ENCODE measurements around the gene GNA15.
"Not testable (repeated sequence)": the region's sequence is repeated elsewhere in the genome, so short reads cannot be mapped to it uniquely, and the experiment has no call there.

GNA15 gene, protein sequence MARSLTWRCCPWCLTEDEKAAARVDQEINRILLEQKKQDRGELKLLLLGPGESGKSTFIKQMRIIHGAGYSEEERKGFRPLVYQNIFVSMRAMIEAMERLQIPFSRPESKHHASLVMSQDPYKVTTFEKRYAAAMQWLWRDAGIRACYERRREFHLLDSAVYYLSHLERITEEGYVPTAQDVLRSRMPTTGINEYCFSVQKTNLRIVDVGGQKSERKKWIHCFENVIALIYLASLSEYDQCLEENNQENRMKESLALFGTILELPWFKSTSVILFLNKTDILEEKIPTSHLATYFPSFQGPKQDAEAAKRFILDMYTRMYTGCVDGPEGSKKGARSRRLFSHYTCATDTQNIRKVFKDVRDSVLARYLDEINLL

DNA sequence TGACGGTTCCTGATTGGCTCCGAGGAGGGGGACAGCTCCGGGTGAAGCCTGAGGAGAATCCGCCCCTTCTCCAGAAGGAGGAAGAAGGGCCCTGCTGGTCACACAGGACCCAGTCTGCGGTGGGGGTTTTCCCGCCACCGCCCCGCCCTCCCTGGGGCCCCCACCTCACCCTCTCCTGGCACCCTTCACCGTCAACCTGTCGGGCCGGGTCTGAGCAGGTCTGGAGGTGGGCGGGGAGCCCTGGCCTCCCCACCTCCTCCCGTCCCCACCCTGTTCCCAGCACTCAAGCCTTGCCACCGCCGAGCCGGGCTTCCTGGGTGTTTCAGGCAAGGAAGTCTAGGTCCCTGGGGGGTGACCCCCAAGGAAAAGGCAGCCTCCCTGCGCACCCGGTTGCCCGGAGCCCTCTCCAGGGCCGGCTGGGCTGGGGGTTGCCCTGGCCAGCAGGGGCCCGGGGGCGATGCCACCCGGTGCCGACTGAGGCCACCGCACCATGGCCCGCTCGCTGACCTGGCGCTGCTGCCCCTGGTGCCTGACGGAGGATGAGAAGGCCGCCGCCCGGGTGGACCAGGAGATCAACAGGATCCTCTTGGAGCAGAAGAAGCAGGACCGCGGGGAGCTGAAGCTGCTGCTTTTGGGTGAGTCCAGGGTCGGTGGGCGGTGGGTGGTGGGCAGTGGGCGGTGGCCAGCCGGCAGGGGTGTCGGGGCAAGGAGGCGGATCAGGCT, at the start of gene GNA15:
GNA15 (plus strand) TSS at position 73 of the 723 bp plus-strand sequence; CDS start at position 491, 418 bp downstream.
- no peak for DNase-seq

DNA sequence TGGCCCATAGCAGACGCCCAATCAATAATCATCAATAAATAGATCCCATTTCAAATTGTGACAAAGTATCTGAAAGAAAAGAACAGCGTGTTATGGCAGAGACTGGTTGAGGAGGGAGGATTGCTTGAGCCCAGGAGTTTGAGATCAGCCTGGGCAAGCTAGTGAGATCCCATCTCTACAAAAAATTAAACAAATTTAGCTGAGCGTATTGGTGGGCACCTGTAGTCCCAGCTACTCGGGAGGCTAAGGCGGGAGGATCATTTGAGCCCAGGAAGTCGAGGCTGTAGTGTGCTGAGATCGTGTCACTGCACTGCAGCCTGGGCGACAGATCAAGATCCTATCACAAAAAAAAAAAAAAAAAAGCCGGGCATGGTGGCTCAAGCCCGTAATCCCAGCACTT, 48.1 kb upstream of the GNA15 start:
- no peak for DNase-seq

DNA sequence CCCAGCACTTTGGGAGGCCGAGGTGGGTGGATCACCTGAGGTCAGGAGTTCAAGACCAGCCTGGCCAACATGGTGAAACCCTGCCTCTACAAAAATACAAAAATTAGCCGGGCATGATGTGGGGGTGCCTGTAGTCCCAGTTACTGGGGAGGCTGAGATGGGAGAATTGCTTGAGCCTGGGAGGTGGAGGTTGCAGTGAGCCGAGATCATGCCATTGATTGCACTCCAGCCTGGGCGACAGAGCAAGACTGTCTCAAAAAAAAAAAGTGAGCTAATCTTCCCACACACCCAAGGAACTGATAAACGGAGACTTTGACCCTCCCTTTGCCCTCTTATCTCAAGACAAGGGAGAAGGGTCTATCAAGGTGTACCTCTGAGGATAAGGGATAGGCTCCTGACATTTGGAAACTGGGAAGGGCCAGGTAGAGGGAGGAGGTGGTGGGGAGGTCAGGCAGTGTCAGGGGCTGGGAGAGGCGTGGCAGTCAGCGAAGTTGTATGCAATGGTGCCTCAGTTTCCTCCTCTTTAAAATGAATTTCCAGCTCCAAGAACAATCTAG, 46.5 kb upstream of the GNA15 start:
- not testable (repeated sequence) for DNase-seq

DNA sequence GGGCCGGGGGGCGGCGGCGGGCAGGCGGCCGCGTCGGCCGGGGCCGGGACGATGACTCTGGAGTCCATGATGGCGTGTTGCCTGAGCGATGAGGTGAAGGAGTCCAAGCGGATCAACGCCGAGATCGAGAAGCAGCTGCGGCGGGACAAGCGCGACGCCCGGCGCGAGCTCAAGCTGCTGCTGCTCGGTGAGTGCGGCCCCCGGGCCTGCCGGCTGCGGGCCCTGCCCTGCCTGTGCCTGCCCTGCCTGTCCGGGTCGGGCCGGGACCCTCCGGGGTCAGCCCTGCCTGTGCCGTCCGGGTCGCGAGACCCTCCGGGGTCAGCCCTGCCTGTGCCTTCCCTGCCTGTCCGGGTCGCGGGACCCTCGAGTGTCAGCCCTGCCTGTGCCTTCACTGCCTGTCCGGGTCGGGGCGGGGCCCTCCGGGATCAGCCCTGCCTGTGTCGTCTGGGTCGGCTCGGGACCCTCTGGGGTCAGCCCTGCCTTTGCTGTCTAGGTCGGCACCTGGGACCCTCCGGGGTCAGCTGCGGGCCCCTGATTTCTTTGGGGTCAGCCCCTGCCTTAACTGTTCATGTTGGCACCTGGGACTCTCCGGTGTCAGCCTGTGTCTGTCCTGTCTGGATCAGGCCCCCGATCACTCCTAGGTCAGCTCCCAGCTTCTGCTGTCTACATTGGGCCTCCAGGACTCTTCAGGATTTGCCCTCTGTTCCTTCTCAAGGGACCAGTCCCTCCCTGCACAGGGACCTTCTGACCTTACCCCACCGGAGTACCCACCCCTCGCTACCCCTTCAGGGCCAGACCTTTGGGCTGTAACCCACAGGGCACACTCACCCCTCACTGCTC, 41.0 kb upstream of the GNA15 start:
- no peak for DNase-seq

DNA sequence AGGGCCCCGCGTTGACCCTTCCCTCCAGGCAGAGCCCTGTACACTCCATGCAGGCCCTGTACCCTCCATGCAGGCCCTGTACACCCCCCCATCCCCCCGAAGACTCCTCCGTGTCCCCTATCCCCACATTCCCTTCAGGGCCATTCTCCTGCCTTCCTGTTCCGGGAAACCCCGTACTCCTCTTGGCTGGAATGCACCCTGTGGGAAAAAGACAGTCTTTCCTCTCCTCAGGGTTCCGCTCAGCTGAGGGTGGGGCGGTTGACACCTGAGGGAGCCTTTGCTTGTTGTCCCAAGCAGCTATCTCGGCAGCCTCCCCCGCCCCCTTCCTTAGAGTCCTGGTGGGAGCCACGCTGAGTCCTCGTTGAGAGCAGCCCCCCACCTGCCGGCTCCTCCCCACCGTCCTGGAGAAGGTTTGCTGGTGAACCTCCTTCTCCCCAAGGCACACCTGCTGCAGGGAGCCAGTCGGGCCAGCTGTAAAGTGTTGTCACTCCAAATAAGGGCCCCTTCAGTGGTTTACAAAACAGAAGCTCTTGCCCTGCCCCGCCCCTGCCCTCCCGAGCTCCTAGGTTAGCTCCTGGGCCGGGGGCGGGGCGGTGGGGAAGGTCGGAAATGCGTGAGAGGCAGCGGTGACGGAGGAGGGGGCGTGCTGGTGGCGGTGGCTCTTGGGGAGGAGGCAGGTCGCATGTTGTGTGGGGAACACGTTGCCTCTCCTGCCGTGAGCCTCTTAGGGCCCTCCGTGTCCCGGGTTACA, 40.2 kb upstream of the GNA15 start:
- DNase-seq, result no peak

DNA sequence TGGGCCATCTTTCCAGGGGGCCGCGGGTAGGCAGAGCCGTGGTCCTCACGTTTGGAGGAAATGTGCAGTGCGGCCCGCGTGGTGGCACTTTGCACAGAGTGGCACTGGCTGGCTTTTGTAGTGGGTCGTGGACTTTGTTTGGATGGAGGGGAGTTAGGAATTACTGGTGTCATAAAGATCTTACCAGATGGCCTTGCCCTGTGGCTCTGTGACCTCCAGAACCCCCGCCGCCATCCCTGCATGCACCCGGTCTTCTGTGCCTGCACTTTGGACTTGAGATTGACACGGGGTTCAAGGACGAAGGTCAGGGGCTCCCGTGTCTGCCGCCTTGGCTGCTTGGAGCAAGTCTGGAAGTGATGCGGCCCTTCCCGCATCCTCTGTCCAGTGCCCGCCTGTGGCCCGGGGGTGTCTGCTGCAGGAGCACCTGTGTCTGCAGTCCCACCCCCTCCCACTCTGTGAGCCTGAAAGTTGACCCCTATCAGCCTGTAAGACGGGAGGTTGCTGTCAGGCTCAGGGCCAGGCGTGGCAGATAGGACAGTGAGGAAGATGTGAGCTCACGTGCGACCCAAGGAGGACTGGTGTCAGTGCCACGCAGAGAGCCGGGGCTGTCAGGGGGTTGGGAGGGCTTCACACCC, 39.4 kb upstream of the GNA15 start:
- no peak for DNase-seq

DNA sequence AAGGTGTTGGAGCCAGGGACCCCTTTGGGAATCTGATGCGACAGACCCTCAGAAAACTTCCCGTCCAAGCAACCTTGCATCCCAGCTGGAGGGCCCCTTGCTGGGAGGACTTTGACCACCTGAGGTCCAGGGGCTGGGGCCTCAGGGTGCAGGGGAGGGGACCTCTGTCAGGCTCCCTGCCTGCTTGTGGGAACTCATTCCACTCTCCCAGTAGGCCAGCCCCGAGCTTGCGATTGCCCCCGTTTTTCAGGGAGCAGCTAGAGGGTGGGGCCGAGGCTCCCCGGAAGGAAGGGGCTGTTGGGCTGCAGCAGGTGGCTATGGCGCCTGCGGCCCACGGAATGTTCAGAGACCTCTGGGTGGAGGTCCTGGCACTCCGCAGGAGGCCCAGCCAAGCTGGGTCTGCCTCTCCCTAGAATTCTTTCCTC, 38.9 kb upstream of the GNA15 start:
- no peak for DNase-seq

DNA sequence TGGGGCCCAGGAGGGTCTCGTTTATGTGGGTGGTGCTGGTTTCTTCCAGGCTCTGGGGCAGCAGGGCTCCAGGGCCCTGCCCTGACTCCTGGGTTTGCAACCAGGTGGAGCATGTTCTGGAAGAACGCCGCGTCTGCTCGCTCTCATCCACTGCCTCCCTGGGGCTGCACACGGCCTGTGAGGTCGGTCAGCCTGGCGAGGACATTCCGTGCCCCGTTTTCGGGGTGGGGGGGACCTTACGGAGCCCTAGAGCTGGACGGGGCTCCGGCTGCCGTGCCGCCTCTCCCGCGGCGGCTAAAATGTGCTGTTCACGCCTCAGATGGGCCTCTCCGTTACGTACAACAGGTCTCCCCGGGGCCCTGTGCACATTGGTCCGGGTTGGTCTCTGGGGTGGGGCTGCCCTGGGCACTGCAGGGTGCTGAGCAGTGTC, 38.4 kb upstream of the GNA15 start:
- DNase-seq, result no peak

DNA sequence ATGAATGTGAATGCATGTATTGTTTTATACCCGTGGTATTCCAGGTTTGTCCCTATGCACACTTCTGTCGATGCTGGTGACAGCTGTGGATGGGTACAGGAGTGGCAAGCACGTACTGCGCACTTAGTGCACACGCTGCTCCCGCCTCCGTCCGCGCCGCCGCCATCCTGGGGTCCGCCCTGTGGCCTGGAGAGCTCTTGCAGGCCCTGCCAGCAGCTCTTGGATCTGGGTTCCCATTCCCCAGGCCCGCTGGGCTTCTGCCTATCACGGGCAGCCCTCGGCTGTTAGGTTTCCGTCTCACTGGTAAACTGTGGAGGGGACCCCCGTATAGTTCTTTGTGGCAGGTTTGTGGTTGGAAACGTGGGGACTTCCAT, 37.7 kb upstream of the GNA15 start:
- DNase-seq, result no peak

DNA sequence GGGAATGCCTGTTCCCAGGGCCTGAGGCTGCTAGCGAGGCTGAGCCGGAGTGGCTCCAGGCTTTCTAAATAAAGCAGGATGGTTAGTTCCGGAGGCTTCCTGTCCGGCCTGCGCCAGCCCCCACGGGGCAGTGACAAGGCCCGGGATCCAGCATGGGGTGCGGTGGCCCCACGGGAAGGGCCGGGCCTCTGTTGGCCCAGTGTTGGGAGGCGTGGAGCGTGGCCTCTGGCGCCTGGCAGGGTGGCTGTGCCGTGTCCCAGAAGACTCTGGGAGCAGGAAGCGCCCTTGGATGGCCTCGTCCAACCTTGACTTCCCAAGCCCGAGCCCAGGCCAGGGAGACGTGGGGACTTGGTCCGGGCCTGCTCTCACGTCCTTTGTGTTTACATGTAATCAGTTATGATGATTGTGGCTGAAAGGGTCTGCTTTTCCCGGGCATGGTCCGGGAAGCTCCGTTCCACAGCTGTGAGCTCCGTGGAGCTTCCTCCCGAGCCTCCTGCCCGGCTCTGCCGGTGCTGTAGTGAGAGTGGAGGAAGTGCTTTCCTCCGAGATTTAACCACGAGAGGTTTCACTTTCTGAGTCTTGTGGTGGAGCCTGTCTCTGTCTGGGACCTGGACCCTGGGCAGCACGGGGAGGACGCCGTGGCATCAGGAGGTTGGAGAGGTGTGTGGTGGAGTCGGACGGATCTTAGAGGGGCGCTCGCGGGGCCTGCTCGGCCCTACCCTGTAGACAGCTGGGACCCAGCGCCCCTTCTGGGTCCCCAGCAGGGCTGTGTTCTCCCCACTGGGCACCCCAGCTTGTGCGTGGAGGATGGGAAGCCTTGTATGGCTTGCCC, 37.1 kb upstream of the GNA15 start:
- no peak for DNase-seq

DNA sequence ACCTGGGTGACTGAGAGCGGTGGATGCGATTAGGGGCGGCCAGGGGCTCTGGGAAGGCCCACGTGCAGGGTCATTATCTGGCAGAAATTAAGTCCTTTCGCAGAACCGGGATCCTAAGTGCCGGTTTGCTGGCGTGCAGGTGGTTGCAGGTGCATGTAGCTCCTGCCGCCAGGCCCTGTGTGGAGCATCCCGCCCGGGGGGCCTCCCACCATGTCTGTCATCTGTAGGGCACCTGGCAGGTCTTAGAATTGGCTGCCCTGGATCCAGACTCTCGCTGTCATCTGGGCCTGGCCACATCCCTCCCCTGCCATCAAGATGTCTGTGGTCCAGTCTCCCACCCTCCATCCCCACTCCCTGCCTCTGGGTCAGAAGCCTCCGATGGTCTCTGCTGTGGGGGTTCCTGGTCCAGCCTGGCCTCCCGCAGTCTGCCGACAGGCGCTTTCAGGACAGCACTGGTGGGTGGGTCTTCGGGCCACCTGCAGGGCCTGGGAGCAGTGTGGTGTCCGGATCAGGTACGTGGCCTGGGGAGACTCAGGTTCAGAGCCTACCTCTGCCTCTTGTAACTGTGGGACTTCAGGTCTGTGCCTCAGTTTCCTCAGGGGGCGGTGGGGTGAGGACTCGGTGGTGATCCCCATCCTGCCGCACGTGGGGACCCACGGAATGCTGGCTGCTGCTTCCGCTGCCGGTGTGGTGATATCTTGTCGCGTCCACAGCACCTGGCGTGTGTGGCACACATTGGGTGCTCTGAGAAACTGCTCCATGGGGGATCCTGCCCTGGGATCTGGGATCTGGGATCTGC, 36.3 kb upstream of the GNA15 start:
- DNase-seq, result no peak

DNA sequence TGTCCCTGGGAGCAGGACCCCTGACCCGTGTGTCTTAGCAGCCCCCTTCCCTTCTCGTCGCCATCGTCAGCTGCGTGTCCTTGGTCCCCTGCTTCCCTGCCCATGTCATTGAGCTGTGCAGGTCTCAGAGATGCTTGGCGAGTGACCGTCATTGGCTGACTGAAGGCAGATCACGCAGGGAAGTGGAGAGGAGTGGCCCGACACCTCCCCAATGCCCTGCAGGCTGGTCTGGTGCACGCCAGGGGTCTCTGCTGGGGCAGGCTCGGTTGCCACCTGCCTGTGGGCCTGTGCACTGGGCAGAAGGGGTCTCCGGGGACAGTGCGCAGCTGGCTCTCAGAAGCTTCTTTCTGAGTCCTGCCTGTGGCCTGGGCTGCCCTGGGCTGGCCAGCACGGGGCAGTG, 35.5 kb upstream of the GNA15 start:
- no peak for DNase-seq

DNA sequence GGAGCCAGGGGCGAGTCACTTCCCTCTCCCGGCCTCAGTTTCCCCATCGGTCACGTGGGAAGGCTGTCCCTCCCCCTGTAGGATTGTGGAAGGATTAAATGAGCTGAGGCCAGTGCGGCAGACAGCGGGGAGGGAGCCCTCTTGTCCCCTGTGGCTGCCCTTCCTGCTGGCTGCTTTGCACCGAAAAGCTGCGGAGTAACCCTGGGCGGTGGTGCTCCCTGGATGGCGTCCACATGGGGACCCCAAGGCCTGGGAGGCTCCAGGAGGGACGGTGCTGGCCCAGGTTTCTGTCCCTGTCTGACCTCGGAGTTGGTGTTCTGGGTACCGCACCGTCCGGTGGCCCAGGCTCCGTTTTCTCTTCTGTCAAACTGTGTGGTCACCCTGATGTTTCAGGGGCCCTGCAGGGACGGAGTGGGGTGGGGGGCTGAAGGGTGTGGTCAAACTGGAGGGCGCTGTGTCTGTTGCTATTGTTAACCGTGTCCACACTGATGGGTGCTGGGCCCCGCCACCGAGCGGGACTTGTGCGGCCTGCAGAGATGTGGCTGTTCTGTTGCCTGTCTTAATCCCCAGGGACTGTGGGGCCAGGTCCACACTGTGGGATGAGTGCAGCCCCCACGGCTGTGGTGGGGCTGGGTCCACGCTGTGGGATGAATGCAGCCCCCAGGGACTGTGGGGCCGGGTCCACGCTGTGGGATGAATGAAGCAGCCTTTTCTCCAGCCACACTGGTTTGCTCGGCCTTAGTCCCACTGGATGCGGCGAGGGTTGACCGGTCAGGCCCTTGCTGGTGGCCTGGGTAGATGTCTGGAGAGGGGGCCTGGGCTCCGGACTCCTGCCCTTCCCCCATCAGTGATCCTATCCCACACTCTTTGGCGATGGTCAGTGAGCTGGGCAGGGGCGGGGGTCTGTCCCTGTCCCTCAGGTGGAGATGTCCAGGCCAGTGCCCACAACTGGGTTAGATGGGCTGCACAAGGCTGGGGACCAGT, 34.8 kb upstream of the GNA15 start:
- DNase-seq, result no peak

DNA sequence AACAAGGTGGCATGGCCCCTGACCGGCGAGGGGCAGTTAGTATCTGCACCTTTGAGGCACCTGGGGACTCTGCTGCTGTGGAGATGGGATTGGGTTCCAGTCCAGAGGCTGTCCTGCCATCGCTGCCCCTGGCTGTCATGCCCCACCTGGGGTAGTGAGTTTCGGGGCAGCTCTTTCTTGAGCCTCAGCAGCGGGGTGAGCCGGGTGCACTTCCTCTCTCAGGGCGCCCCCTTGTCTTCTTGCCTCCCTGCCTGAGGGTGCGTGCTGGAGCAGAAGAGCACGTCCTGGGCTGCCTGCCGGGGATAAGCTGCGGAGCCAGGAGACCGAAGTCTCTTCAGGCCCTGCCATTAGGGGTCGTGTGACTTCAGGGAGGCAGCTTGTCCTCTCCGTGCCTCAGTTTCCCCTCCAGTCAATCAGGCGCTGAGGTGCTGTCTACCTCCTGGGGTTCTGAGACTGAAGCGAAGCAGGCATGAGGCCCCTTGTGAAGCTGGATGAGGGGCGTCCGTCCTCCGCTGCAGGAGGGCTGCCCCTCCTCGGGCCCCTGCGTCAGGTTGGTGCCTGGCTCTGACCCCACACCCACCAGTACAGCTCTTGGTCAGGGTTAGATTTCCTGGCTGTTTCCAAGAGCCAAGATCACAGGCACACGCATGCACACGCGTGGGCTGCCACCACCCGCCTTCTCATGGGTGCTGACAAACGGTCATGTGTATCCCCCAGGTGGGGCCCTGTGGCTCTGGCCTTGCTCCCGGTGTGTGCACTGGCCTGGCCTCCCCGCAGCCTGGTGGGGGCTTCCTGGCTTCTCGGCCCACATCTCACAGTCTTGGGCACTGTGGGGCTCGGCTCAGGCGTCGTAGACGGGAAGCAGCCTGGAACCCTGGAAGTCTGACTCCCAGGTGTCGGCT, 33.3 kb upstream of the GNA15 start:
- no peak for DNase-seq

DNA sequence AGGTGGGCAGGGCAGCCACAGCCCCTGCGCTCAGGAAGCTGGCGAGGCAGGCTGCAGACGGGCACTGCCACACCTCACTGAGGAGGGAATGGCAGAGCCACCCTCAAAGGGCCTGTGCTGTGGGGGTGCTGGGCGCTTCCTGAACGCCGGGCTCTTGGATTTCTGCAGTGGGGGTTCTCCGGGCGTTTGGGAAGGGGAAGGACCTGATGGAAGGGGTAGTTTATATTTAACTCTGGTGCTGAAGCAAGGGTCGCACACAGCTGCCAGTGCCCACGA, 31.2 kb upstream of the GNA15 start:
- DNase-seq, result no peak

DNA sequence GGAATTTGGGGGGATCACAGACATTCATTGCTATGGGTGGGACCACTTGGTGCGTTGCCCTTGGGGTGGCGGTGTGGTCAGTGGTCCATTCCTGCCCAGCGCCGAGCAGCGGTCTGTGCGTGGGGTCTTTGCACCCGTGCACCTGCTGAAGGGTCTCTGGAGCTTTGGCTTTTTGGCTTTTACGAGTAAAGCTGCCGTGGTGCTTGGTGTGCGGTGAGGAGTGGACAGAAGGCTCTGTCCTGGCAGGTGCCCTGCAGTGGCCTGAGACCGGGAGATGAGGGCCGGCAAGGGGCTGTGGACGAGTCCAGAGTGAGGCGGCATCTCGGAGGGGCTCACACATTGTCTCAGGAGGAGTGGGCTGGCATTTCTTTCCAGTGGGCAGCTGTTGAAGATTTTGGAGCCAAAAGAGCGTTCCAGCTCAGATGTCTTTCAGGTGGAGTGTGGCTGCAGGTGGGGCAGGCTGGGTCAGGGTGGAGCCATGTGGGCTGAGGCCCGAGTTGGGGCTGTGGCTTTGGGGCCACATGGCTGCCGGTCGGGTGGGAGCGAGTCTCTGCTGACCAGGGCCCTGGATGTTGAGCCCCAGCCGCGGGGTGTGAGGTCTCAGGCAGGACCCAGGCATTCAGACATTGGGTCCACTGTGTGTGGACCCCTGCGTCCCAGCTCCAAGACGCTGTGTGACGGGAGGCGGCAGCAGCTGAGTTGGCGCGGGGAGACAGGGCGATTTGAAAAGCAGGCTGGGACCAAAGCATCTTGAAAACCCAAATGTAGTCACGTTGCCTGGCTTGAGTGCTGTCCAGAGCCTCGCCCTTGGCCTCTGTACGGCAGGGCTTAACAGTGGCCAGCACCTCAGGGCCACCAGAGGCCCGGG, 30.0 kb upstream of the GNA15 start:
- no peak for DNase-seq
